ENCODE data around the gene LSMEM2.
"Not testable (repeated sequence)": the region's sequence is repeated elsewhere in the genome, so short reads cannot be mapped to it uniquely, and the experiment has no call there.

Gene LSMEM2

DNA sequence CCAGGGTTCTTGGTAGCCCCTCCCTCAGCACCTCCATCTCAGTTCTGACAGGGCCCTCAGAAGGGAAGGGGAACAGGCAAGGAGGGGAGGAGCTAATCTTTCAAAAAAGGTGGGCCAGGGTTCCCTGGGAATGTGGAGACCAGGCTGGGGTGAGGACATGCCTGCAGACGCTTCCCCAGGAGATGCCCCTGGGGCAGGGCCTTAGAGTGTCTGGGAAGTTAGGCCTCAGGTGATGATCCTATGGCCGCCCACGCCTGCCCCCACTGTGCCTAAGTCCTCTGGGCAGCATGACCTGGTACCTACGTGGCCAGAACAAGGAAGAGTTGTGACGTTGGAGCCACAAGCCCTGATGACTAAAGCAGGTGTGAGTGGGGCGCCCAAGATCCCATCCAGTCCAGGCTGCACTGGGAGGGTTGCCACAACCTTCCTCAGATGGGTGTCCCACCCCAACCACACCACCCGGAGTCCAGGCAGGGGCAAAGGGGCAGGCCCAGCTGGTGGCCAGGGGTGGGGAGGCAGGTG lies 13.9 kb upstream of the LSMEM2 start:
- DNase-seq (ENCODE audit: low spot score), result no peak

DNA sequence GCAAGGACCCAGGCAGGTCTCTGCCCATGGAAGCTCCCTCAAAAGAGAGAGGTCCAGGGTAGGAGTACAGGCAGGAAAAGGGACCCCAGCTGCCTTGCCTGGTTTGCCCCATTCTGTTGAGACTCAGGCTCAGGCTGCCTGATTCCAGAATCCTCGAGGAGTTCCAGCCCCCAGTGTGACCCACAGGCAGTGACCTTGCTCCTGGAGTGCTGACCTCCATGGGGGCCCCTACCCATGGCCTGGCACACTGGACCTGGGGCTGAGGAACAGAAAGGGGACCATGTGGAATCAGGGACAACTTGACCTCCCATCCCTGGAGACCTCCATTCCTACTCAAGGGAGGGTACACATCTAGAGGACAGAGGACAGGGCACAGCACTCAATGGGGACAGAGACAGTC lies 13.3 kb upstream of the LSMEM2 start:
- DNase-seq (ENCODE audit: low spot score), result no peak

DNA sequence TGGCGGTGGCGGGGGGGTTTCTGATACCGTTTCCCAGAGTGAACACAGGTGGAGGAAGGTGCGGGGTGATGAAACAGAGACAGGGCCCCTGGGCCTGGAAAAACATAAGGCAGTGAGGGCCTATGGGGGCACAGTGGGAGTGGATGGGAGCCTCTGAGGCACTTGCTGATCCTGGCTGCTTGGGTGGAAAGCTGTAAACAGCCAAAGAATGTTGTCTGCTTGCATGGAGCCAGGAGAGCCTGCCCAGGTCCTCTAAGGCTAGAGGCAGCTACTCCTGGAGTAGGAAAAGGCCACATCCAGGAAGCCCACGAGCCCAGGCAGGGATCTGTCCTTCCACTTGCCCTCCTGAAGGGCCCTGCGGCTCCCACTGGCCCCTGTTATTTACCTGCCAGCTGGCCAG lies 12.9 kb upstream of the LSMEM2 start:
- no peak for DNase-seq (ENCODE audit: low spot score)

GRCh38 chr3:50266836-50267235 lies 12.1 kb upstream of the LSMEM2 start:
- DNase-seq (ENCODE audit: low spot score), result no peak

GRCh38 chr3:50267280-50267913 lies 11.5 kb upstream of the LSMEM2 start:
- no peak for DNase-seq (ENCODE audit: low spot score)

GRCh38 chr3:50268276-50268675 lies 10.6 kb upstream of the LSMEM2 start:
- no peak for DNase-seq (ENCODE audit: low spot score)

DNA sequence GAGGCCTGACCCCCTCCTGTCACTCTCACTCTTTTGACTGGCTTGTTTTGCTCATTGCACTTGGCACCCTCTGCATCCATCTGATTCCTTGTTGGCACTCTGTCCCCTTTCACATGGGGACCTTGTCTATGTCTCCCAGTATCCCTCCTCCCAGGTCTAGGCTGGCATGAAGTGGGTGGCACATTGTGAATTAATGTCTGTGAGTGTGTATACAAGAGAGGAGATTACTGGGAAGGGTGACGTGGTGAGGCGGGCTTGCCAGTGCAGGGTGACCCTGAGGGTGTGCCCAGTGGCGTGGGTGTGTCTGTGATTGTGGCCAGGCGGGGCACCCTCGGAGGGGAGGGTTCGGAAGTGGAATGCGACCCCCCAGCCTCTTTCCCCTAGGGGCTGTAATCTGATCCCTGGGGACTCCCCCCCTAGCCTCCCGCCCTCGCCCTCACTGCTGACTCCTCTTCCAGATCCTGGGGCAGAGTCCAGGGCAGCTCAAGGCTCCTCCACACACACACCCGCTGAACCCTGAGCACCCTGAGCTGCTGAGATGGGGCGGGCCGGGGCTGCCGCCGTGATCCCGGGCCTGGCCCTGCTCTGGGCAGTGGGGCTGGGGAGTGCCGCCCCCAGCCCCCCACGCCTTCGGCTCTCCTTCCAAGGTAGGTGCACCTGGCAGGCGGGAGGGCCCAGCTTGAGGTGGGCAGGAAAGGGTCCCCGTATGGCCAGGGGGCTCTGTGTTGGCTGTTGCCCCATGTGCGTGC lies 10.0 kb upstream of the LSMEM2 start, which contains the start of gene SEMA3B:
Gene SEMA3B, plus strand, starts transcription at position 445 of the 749 bp plus-strand sequence. Its CDS starts 94 bp downstream, at position 539.
- DNase-seq (ENCODE audit: low spot score), result peak; percentile 66

DNA sequence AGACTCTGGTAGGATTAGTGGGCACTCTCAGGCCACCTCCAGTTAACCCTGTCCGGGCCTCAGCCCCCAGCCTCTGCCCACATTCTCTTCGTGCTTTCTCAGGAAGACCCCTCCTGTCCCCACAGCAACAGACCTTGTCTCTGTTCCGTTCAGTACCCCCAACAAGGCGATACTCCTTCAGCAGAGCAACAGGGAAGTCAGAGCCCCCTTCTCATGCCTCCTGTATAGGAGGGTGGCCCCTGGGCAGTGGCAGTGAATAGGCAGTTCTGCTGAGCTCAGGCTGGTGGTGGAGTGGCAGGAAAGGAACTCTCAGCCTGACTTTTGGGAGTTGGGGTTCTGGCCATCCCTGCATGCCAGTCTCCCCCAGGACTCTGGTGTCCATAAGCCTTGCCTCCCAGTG lies 9.4 kb upstream of the LSMEM2 start:
- no peak for DNase-seq (ENCODE audit: low spot score)

DNA sequence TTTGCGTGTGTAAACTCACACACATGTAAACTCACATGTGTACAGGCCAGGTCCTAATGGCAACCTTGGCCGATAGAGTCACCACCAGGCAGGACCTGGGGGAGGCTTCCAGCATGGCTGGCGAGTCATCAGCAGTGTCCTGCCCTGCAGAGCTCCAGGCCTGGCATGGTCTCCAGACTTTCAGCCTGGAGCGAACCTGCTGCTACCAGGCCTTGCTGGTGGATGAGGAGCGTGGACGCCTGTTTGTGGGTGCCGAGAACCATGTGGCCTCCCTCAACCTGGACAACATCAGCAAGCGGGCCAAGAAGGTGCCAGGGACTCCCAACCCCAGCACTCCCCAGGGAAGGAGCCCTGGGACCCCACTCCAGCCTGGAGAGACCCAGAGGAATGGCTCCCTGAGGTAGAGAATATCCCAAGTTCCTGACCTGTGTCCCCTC lies 8.9 kb upstream of the LSMEM2 start:
- DNase-seq (ENCODE audit: low spot score), result no peak

- no peak for DNase-seq (ENCODE audit: low spot score)
Observed at GRCh38 chr3:50270422-50271224, 8.3 kb upstream of the LSMEM2 start.

- DNase-seq (ENCODE audit: low spot score), result no peak
Observed at GRCh38 chr3:50271314-50271936, 7.5 kb upstream of the LSMEM2 start.

DNA sequence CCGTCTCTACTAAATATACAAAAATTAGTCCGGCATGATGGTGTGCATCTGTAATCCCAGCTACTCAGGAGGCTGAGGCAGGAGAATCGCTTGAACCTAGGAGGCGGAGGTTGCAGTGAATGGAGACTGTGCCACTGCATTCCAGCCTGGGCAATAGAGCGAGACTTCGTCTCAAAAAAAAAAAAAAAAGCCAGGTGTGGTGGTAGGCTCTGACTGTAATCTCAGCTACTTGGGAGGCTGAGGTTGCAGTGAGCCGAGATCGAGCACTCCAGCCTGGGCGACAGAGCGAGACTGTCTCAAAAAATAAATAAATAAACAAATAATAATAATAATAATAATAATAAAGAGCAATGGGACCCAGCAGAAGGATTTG lies 6.4 kb upstream of the LSMEM2 start:
- DNase-seq (ENCODE audit: low spot score), result not testable (repeated sequence)

DNA sequence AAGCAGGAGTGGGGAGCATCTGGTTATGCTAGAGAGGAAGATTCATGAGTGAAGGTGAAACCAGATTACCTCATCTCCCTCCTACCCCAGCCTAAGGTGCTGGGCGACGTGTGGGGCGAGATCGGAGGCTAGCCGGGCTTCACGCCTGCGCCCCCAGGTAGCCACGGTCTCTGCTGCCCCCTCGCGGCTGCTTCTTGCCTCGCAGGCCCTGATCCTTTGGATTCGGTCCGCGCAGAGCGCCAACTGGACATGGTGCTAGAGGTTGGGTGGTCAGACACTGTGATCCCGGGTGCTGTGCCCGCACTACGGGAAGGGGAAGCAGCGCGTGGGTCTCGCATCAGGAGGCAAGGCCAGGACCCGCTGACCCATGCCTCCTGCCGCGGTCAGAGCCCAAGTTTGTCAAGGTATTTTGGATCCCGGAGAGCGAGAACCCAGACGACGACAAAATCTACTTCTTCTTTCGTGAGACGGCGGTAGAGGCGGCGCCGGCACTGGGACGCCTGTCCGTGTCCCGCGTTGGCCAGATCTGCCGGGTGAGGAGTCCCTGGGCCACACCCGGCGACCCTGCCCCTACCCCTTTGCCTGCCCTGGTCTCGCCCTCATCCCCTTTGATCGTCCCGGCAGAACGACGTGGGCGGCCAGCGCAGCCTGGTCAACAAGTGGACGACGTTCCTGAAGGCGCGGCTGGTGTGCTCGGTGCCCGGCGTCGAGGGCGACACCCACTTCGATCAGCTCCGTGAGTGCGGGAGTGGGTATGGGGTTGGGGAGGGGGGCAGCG lies 5.8 kb upstream of the LSMEM2 start:
- peak; percentile 99 for DNase-seq (ENCODE audit: low spot score)

DNA sequence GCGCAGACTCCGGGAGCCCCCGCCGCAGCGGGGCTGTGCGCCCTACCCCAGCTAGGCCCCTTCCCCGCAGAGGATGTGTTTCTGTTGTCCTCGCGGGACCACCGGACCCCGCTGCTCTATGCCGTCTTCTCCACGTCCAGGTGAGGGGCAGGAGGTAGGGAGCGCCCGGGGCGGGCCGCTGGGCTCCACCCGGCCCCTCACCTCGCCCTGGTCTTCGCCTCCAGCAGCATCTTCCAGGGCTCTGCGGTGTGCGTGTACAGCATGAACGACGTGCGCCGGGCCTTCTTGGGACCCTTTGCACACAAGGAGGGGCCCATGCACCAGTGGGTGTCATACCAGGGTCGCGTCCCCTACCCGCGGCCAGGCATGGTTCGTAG lies 5.2 kb upstream of the LSMEM2 start:
- DNase-seq (ENCODE audit: low spot score), result no peak

- peak; percentile 78 for DNase-seq (ENCODE audit: low spot score)
Observed at GRCh38 chr3:50274371-50275104, 4.3 kb upstream of the LSMEM2 start.

GRCh38 chr3:50275141-50275995 lies 3.5 kb upstream of the LSMEM2 start:
- DNase-seq (ENCODE audit: low spot score), result no peak

- DNase-seq (ENCODE audit: low spot score), result no peak
Observed at GRCh38 chr3:50275996-50276761, 2.7 kb upstream of the LSMEM2 start.

- no peak for DNase-seq (ENCODE audit: low spot score)
Observed at GRCh38 chr3:50276762-50277101, 2.2 kb upstream of the LSMEM2 start.

Data from HuH-7 (cell line).